H1 (cell line): ENCODE data around the gene CABP4. TPM values are rescaled to one million over a fixed set of nuclear protein-coding genes. Genes with fewer than 3 reads are reported as not detected.

ENCODE experiments used
- CTCF ChIA-PET: fragments of 300-600 bp; sonication (Branson Sonifier 250); formaldehyde crosslinking; loops from one replicate; lab custom pipeline; 2021; ENCODE audit not compliant: partially characterized antibody; lab: Charles Lee
- POLR2A ChIA-PET: fragments of 300-600 bp; sonication (Branson Sonifier 250); formaldehyde crosslinking; loops from one replicate; lab custom pipeline; 2021; ENCODE audit warnings: inconsistent platforms; ENCODE audit not compliant: partially characterized antibody; lab: Charles Lee
- DNase-seq, 2 experiments: peaks; one replicate each; pipeline versions ENCODE4 v3.0.0 to v3.0.0-alpha.2; 2010 to 2022; ENCODE audit warnings: low spot score in 2 of 2, low read depth in 1 of 2, mixed read lengths in 1 of 2
- FAIRE-seq: peaks from 2 replicates; lab custom pipeline; 2011; peaks lifted over from hg19 to GRCh38; lab: Jason Lieb, UNC
- H2AFZ ChIP-seq: 2 replicates; pipeline ENCODE4 v1.8.1; 2012; ENCODE audit warnings: low read length, inconsistent platforms
- H2AK5ac ChIP-seq: 2 replicates; pipeline ENCODE4 v1.6.1; 2013; ENCODE audit warnings: low read depth, low read length
- H2BK120ac ChIP-seq: replicated peaks from 2 replicates; pipeline ENCODE3; 2013; ENCODE audit warnings: low read depth, low read length, inconsistent platforms
- H2BK12ac ChIP-seq: 2 replicates; pipeline ENCODE4 v1.6.1; 2013; ENCODE audit warnings: low read depth, low read length
- H2BK15ac ChIP-seq: 2 replicates; pipeline ENCODE4 v1.6.1; 2013; ENCODE audit warnings: low read length
- H2BK20ac ChIP-seq: 2 replicates; pipeline ENCODE4 v1.6.1; 2013; ENCODE audit warnings: low read length
- H2BK5ac ChIP-seq: 2 replicates; pipeline ENCODE4 v1.6.1; 2013; ENCODE audit warnings: low read depth, low read length
- H3K14ac ChIP-seq: 2 replicates; pipeline ENCODE4 v1.6.1; 2013; ENCODE audit warnings: inconsistent platforms; ENCODE audit not compliant: insufficient read length
- H3K18ac ChIP-seq: 2 replicates; pipeline ENCODE4 v1.6.1; 2013; ENCODE audit warnings: low read length; ENCODE audit errors: extremely low read depth
- H3K23ac ChIP-seq: 2 replicates; pipeline ENCODE4 v1.6.1; 2013; ENCODE audit warnings: inconsistent platforms; ENCODE audit not compliant: insufficient read length
- H3K23me2 ChIP-seq: 2 replicates; pipeline ENCODE4 v1.6.1; 2013; ENCODE audit warnings: low read depth, low read length
- H3K27ac ChIP-seq: 2 replicates; pipeline ENCODE4 v1.6.1; 2011; ENCODE audit warnings: low read depth, low read length, inconsistent platforms
- H3K27me3 ChIP-seq, 4 experiments: replicated peaks in 1 of 4; 1 replicate in 1 of 4; 2 replicates in 3 of 4; pipeline versions ENCODE4 v1.6.1 to v1.8.1; 2011 to 2013; ENCODE audit warnings: low read length in 3 of 4, mild to moderate bottlenecking in 3 of 4, inconsistent platforms in 2 of 4, mixed read lengths in 2 of 4, moderate library complexity in 1 of 4; ENCODE audit not compliant: control insufficient read depth in 3 of 4, insufficient read depth in 3 of 4; ENCODE audit errors: extremely low read depth in 1 of 4
- H3K36me3 ChIP-seq, 4 experiments: 2 replicates each; pipeline versions ENCODE4 v1.6.1 to v1.8.1; 2011 to 2013; ENCODE audit warnings: mild to moderate bottlenecking in 4 of 4, low read length in 3 of 4, moderate library complexity in 2 of 4, control low read depth in 1 of 4, inconsistent platforms in 1 of 4; ENCODE audit not compliant: insufficient read depth in 4 of 4, control insufficient read depth in 2 of 4
- H3K4ac ChIP-seq: replicated peaks from 2 replicates; pipeline ENCODE3; 2013; ENCODE audit warnings: low read length, low read depth, mixed read lengths, inconsistent platforms; ENCODE audit not compliant: insufficient read length
- H3K4me1 ChIP-seq, 4 experiments: replicated peaks in 1 of 4; 1 replicate in 1 of 4; 2 replicates in 3 of 4; pipeline versions ENCODE4 v1.6.1 to v1.8.1; 2011 to 2013; ENCODE audit warnings: low read length in 3 of 4, inconsistent platforms in 2 of 4, mixed read lengths in 1 of 4; ENCODE audit not compliant: insufficient read depth in 4 of 4, control insufficient read depth in 3 of 4
- H3K4me2 ChIP-seq, 2 experiments: 2 replicates each; pipeline versions ENCODE4 v1.6.1 to v1.8.1; 2011 to 2013; ENCODE audit warnings: low read depth in 2 of 2, low read length in 2 of 2, control low read depth in 1 of 2, inconsistent platforms in 1 of 2, mild to moderate bottlenecking in 1 of 2; ENCODE audit not compliant: insufficient read depth in 1 of 2
- H3K4me3 ChIP-seq, 4 experiments: fragments of 200-600, 300-600 bp in 1 of 4; sonication (generic), shearing (Covaris generic), sonication (Bioruptor Twin) in 1 of 4; 2 replicates each; pipeline versions ENCODE4 v1.5.1 to v1.8.1; 2011 to 2016; ENCODE audit warnings: low read length in 4 of 4, low read depth in 3 of 4, control low read depth in 2 of 4, inconsistent platforms in 2 of 4, mild to moderate bottlenecking in 2 of 4, mixed read lengths in 1 of 4, moderate library complexity in 1 of 4; ENCODE audit not compliant: insufficient read depth in 2 of 4; ENCODE audit errors: extremely low read depth in 1 of 4
- H3K56ac ChIP-seq: replicated peaks from 2 replicates; pipeline ENCODE3; 2013; ENCODE audit warnings: low read depth, mild to moderate bottlenecking, mixed read lengths, low read length, inconsistent platforms; ENCODE audit not compliant: insufficient read length
- H3K79me1 ChIP-seq: 2 replicates; pipeline ENCODE4 v1.6.1; 2013; ENCODE audit warnings: low read depth, low read length, control low read depth
- H3K79me2 ChIP-seq, 2 experiments: 2 replicates each; pipeline versions ENCODE4 v1.6.1 to v1.8.1; 2012 to 2013; ENCODE audit warnings: low read length in 2 of 2, mild to moderate bottlenecking in 2 of 2, inconsistent platforms in 1 of 2; ENCODE audit not compliant: insufficient read depth in 2 of 2, control insufficient read depth in 1 of 2
- H3K9ac ChIP-seq, 4 experiments: replicated peaks in 1 of 4; 1 replicate in 1 of 4; 2 replicates in 3 of 4; pipeline versions ENCODE4 v1.6.1 to v1.8.1; 2011 to 2013; ENCODE audit warnings: low read depth in 3 of 4, low read length in 3 of 4, control low read depth in 2 of 4, mild to moderate bottlenecking in 2 of 4, moderate library complexity in 2 of 4, inconsistent platforms in 1 of 4; ENCODE audit errors: extremely low read depth in 1 of 4
- H3K9me3 ChIP-seq, 2 experiments: 2 replicates each; pipeline versions ENCODE4 v1.6.1 to v1.8.1; 2012 to 2013; ENCODE audit warnings: mild to moderate bottlenecking in 2 of 2, moderate library complexity in 2 of 2, control low read depth in 1 of 2, inconsistent platforms in 1 of 2, low read depth in 1 of 2, low read length in 1 of 2, mixed read lengths in 1 of 2; ENCODE audit not compliant: insufficient read depth in 2 of 2
- H4K20me1 ChIP-seq, 2 experiments: replicated peaks in 1 of 2; 2 replicates each; pipeline versions ENCODE3 to v1.8.1; 2011 to 2013; ENCODE audit warnings: inconsistent platforms in 2 of 2, low read length in 2 of 2, mild to moderate bottlenecking in 1 of 2; ENCODE audit not compliant: insufficient read depth in 2 of 2, control insufficient read depth in 1 of 2
- H4K5ac ChIP-seq: 2 replicates; pipeline ENCODE4 v1.6.1; 2013; ENCODE audit warnings: low read length, low read depth, mixed read lengths, inconsistent platforms; ENCODE audit not compliant: insufficient read length
- H4K8ac ChIP-seq: 2 replicates; pipeline ENCODE4 v1.8.0; 2013; ENCODE audit warnings: mild to moderate bottlenecking, moderate library complexity, low read length, inconsistent platforms; ENCODE audit not compliant: insufficient read depth; ENCODE audit errors: extremely low read depth
- H4K91ac ChIP-seq: replicated peaks from 2 replicates; pipeline ENCODE3; 2013; ENCODE audit warnings: low read length, mixed read lengths, inconsistent platforms; ENCODE audit not compliant: insufficient read length
- BRCA1 ChIP-seq: IDR thresholded peaks from 2 replicates; pipeline ENCODE4 v1.6.1; 2012; ENCODE audit warnings: low read depth, low read length, improper control_type of control experiment
- CHD2 ChIP-seq: IDR thresholded peaks from 2 replicates; pipeline ENCODE4 v1.6.1; 2012; ENCODE audit warnings: low read length, improper control_type of control experiment
- CREB1 ChIP-seq: IDR thresholded peaks from 2 replicates; pipeline ENCODE4 v1.6.1; 2012; ENCODE audit warnings: inconsistent platforms
- JUN ChIP-seq: IDR thresholded peaks from 2 replicates; pipeline ENCODE4 v1.6.1; 2011; ENCODE audit warnings: low read depth, mild to moderate bottlenecking, improper control_type of control experiment, low read length
- KDM4A ChIP-seq: IDR thresholded peaks from one replicate; pipeline ENCODE4 v1.7.1; 2012; ENCODE audit warnings: low read depth, mild to moderate bottlenecking, moderate library complexity, low read length, inconsistent platforms; ENCODE audit not compliant: severe bottlenecking
- POLR2AphosphoS5 ChIP-seq: IDR thresholded peaks from 2 replicates; pipeline ENCODE4 v1.6.1; 2011; ENCODE audit warnings: low read depth, low read length
- POU5F1 ChIP-seq: IDR thresholded peaks from 2 replicates; pipeline ENCODE4 v1.6.1; 2011; ENCODE audit warnings: low read depth, mild to moderate bottlenecking, low read length, moderate library complexity
- RNF2 ChIP-seq: fragments of 200-900, 300-1000 bp; sonication (generic); IDR thresholded peaks from 2 replicates; pipeline ENCODE4 v1.7.1; 2016; ENCODE audit warnings: borderline replicate concordance, low read depth, mild to moderate bottlenecking, antibody characterized with exemption, low read length; ENCODE audit not compliant: poor library complexity, severe bottlenecking; ENCODE audit errors: missing control alignments
- TEAD4 ChIP-seq: IDR thresholded peaks from 2 replicates; pipeline ENCODE4 v1.6.1; 2012; ENCODE audit warnings: low read depth, low read length, inconsistent platforms, mixed read lengths
- WGBS, 2 experiments: shearing (Covaris generic) in 1 of 2; methylation state at CpG; one replicate each; pipeline versions ENCODE4 v1.1.6 to v1.1.7; 2013 to 2015; ENCODE audit warnings: low lambda C conversion rate in 2 of 2, mixed read lengths in 2 of 2, inconsistent platforms in 1 of 2, low coverage in 1 of 2, missing lambda C conversion rate in 1 of 2; ENCODE audit not compliant: insufficient replicate concordance in 2 of 2, insufficient coverage in 1 of 2, insufficient read length in 1 of 2; ENCODE audit errors: extremely low coverage in 1 of 2, missing lambda C conversion rate in 1 of 2; 5-methylcytosine and 5-hydroxymethylcytosine counted together
- polyA plus RNA-seq, 7 experiments: library from polyadenylated mRNA; depleted of rRNA in 3 of 7; stranded (reverse) in 5 of 7; unstranded in 2 of 7; fragments of >200 nt in 5 of 7; fragments of 200-250 nt in 2 of 7; gene quantifications; 1 replicate in 5 of 7; 2 replicates in 1 of 7; 4 replicates in 1 of 7; pipeline versions ENCODE4 v1.2.1 to v1.2.3, GENCODE V29; 2011 to 2013; ENCODE audit warnings: missing spikeins in 2 of 7, mixed read lengths in 2 of 7
- total RNA-seq: library from RNA; stranded (reverse); fragmentation: NEBNext Ultra II Directional; extraction: Animal tissue kit (Norgen Biotek cat#: 25700); gene quantifications from 2 replicates; pipeline ENCODE4 v1.2.1, GENCODE V29; 2021
- TF ChIP-seq, protein P1 (sequence below): IDR thresholded peaks from 2 replicates; pipeline ENCODE4 v1.6.1; 2012; ENCODE audit warnings: inconsistent platforms

CABP4 gene
- total and polyA plus RNA-seq, 2 of the 8 experiments (the other 6 are each of a cell fraction or from before 2014, with no cell fraction given) = not detected

DNA sequence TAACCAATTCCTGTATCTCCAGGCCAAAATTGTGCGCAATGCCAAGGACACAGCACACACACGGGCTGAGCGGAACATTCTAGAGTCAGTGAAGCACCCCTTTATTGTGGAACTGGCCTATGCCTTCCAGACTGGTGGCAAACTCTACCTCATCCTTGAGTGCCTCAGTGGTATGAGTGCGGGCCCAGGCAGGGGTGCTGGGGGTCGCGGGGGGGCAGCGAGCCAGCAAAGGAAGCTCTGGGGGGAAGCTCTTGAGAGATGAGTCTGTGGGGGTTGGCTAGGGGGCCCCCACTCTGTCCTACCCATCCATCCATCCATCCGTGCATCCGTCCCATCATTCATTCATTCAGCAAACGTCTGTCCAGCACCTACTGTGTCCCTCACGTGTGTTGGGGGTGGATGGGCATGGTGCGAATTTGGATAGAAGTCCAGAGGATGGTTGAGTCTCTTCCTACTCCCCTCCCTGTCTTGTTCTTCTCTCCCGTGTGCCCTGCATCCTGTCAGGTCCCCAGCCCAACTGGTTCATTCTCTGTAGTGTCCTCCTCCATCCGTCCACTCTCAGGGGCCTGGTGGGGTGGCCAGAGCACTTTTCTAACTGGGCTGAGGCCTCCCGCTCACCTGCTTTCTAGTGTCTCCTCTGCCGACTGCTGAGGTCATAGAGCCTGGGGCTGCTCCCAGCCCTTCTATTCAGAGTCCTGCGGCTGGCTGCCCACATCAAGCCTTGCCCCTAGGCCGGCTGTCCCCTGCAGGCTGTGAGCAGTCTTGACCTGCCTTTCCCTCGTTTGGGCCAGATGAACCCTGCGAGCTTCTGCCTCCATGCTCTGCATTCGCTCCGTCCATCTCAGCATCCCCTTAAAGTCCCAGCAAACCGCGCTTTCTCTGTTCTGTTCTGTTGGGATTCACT lies 23.6 kb upstream of the CABP4 start:
- peaks cover 0 to 9% of the 10 kb centered on the region in 2 experiments; a peak in 2 of 4 replicates for H3K79me2 ChIP-seq
- H2AK5ac ChIP-seq = no peak overlapping the region
- H2BK120ac ChIP-seq = no peak overlapping the region
- H3K56ac ChIP-seq = no peak overlapping the region
- no peak overlapping the region for H3K23ac ChIP-seq
- no peak overlapping the region for H4K5ac ChIP-seq
- H3K4me3 ChIP-seq = no peak overlapping the region
- ChIA-PET CTCF (interaction anchor here (0.7 to 3.8 kb wide), 3 partner anchors 20 to 31 kb away, joined by 3 to 10 read pairs (median 4); partner anchors contain the start of gene PPP1CA), POLR2A (interaction anchor here (0.9 to 12.5 kb wide), 7 partner anchors 9 to 37 kb away, joined by 3 to 104 read pairs (median 4); partner anchors contain the start of genes CARNS1 and CORO1B)
- H3K27ac ChIP-seq = no peak overlapping the region
- no peaks in the 10 kb centered on the region for H3K9me3 ChIP-seq
- no peak overlapping the region for H4K91ac ChIP-seq
- H3K18ac ChIP-seq = no peak overlapping the region
- no peak overlapping the region for H2BK5ac ChIP-seq
- no peak overlapping the region for H2BK15ac ChIP-seq
- H3K9ac ChIP-seq = no peak overlapping the region
- peaks cover 5% of the 10 kb centered on the region for H3K79me1 ChIP-seq
- DNase-seq = no peak
- peaks cover 10% of the 10 kb centered on the region for H3K23me2 ChIP-seq
- H2BK20ac ChIP-seq = no peak overlapping the region
- no peak for FAIRE-seq
- no peak overlapping the region for H2AFZ ChIP-seq
- H3K4me2 ChIP-seq = no peak overlapping the region
- peaks cover 0 to 19% (median 10%) of the 10 kb centered on the region in 4 experiments; a peak in 6 of 7 replicates for H3K4me1 ChIP-seq
- 88% methylated on average over 24 of the region's 24 CpGs; no CpG with 5 or more reads in 1 of the 2 experiments for WGBS, 2 experiments
- no peaks in the 10 kb centered on the region for H3K27me3 ChIP-seq
- H3K14ac ChIP-seq = no peak overlapping the region
- peaks cover 3 to 17% (median 8%) of the 10 kb centered on the region in 4 experiments; a peak in 7 of 8 replicates for H3K36me3 ChIP-seq
- peaks cover 0 to 12% of the 10 kb centered on the region in 2 experiments for H4K20me1 ChIP-seq
- H3K4ac ChIP-seq = no peak overlapping the region
- peak overlapping the region; percentile 29; the same call in 1 of the 2 replicates for H4K8ac ChIP-seq
- H2BK12ac ChIP-seq = no peak overlapping the region
- TF ChIP-seq TEAD4 (no peak), POLR2AphosphoS5 (no peak), POU5F1 (no peak), CHD2 (no peak), KDM4A (no peak), CREB1 (no peak), JUN (no peak), BRCA1 (no peak), RNF2 (no peak)
- TF ChIP-seq, protein P1, sequence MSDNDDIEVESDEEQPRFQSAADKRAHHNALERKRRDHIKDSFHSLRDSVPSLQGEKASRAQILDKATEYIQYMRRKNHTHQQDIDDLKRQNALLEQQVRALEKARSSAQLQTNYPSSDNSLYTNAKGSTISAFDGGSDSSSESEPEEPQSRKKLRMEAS = no peak
